Psoas muscle (tissue), 8 donors: Measurements from ENCODE around the gene PXK. TPM values are rescaled to one million over a fixed set of nuclear protein-coding genes. Genes with fewer than 3 reads are reported as not detected.
A peak's percentile ranks its signal among the peaks of the same experiment; 100 is the strongest.

Source experiments
- ATAC-seq, 4 donors: fragments of 200-7000 bp; cut with Tn5 transposase; one replicate each; pipeline ENCODE4 v1.9.1; 2020; ENCODE audit warnings: moderate library complexity in 3 of 4, mild to moderate bottlenecking in 2 of 4
- DNase-seq, 2 donors: peaks; one replicate each; pipeline ENCODE4 v3.0.0-alpha.2; 2020
- H3K27ac ChIP-seq: fragments of 200-600 bp; one replicate; pipeline ENCODE4 v1.8.0; 2022
- H3K27me3 ChIP-seq, 3 donors: fragments of 200-600 bp in 1 of 3; one replicate each; pipeline versions ENCODE4 v1.6.1 to v1.8.0; 2013 to 2022; ENCODE audit warnings: low read length in 2 of 3, mild to moderate bottlenecking in 2 of 3, moderate library complexity in 1 of 3; ENCODE audit not compliant: insufficient read depth in 3 of 3
- H3K36me3 ChIP-seq, 2 donors: fragments of 200-600 bp in 1 of 2; one replicate each; pipeline versions ENCODE4 v1.6.1 to v1.8.0; 2013 to 2022; ENCODE audit warnings: low read depth in 1 of 2, mild to moderate bottlenecking in 1 of 2, moderate library complexity in 1 of 2; ENCODE audit not compliant: insufficient read depth in 1 of 2
- H3K4me1 ChIP-seq: fragments of 200-600 bp; one replicate; pipeline ENCODE4 v1.8.0; 2022
- H3K4me3 ChIP-seq: fragments of 200-600 bp; one replicate; pipeline ENCODE4 v1.8.0; 2022; ENCODE audit warnings: mild to moderate bottlenecking
- H3K9me3 ChIP-seq: fragments of 200-600 bp; one replicate; pipeline ENCODE4 v1.8.0; 2022
- WGBS, 3 donors: extraction: QIAGEN DNeasy Blood & Tissue Kit; methylation state at CpG; one replicate each; pipeline versions ENCODE4 v1.1.6 to v1.1.7; 2013; 5-methylcytosine and 5-hydroxymethylcytosine counted together
- intact Hi-C, 2 donors: fragments of 100-400 bp; cut with DNase I; formaldehyde crosslinking; loops; one replicate each; pipeline versions ENCODE4 v1.11.0 to v1.14.2; 2022
- polyA plus RNA-seq, 3 donors: library from polyadenylated mRNA; stranded (reverse); fragments of 200-250 nt; gene quantifications; one replicate each; pipeline ENCODE4 v1.2.3, GENCODE V29; 2013
- total RNA-seq, 4 donors: library from RNA; stranded (reverse); fragmentation: NEBNext Ultra II Directional in 2 of 4; extraction: Animal tissue kit (Norgen Biotek cat#: 25700) in 2 of 4; gene quantifications; one replicate each; pipeline versions ENCODE4 v1.2.1 to v1.2.4, GENCODE V29; 2021 to 2023
- TF ChIP-seq, protein P1 (sequence below): fragments of 200-600 bp; IDR thresholded peaks from one replicate; pipeline ENCODE4 v1.8.0; 2022; ENCODE audit warnings: antibody characterized with exemption
- donor health status: healthy with polysubstance abuse.
- donor health status: DM: no; HTN: no; CAD: no; lungs with moderate emphysema.
- donor health status: Bipolar disorder and iron deficiency.
- donor health status: healthy.
- donor health status: DM: yes; HTN: yes; CAD: no.
- donor health status: DM: no; HTN: no; CAD: no.
- donor health status: DM: no; HTN: no; CAD: no.
- donor health status: DM: yes; HTN: yes; CAD: no.

Gene PXK
- total and polyA plus RNA-seq, 7 donors: 3.4 to 17.5 (median 15.5) TPM

DNA sequence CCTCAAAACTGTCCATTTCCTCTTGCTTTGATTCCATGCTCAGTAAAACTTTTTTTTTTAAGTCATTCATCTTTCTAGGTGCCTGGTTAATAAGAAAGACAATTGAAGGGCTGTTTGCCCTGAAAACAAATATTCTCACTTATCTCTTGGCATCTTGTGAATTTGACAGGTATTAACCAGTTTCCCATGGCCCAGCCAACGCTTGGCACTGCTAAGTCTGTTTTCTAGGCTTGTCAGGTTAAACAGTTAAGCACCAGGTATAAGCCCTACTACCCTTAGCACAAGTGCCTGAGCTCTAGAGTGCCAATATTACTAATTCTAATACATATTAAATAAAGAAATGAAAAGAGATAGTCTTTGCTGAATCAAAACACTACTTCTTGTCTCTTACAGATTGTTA, 36.3 kb downstream of the PXK start:
- Histone ChIP-seq H3K4me3 (no peak overlapping the region), H3K27ac (no peak overlapping the region), H3K9me3 (no peaks in the 10 kb centered on the region), H3K36me3 (peaks cover 0 to 19% of the 10 kb centered on the region in 2 donors), H3K4me1 (no peaks in the 10 kb centered on the region), H3K27me3 (no peaks in the 10 kb centered on the region)
- TF ChIP-seq, protein P1, sequence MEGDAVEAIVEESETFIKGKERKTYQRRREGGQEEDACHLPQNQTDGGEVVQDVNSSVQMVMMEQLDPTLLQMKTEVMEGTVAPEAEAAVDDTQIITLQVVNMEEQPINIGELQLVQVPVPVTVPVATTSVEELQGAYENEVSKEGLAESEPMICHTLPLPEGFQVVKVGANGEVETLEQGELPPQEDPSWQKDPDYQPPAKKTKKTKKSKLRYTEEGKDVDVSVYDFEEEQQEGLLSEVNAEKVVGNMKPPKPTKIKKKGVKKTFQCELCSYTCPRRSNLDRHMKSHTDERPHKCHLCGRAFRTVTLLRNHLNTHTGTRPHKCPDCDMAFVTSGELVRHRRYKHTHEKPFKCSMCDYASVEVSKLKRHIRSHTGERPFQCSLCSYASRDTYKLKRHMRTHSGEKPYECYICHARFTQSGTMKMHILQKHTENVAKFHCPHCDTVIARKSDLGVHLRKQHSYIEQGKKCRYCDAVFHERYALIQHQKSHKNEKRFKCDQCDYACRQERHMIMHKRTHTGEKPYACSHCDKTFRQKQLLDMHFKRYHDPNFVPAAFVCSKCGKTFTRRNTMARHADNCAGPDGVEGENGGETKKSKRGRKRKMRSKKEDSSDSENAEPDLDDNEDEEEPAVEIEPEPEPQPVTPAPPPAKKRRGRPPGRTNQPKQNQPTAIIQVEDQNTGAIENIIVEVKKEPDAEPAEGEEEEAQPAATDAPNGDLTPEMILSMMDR: no peak
- intact Hi-C loops: no loop called here
- 92 to 100% (median 94%) methylated on average over 1 of the region's 1 CpG for WGBS, 3 donors
- DNase-seq: no peak
- ATAC-seq: no peak

DNA sequence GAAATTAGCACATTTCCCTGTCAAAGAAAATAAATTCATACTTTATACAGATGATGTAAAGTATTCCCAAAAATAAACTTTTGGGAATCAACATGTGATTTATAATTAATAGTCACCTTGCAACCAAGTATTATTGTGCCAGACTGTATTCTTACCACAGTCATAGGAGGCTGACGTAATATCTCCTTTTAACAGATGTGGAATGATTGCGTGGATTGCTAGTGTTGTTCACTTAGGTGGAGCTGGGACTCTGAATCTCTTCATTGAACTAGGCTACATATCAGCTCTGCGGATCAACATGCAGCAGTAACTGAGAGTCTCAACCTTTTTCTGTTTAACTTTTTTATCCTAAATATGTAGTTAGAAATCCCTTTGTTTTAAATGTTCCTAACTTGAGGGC, 37.2 kb downstream of the PXK start:
- no peaks in the 10 kb centered on the region for H3K9me3 ChIP-seq
- H3K36me3 ChIP-seq: peaks cover 0 to 19% of the 10 kb centered on the region in 2 donors
- TF ChIP-seq, protein P1: no peak
- H3K27me3 ChIP-seq: no peaks in the 10 kb centered on the region
- H3K4me1 ChIP-seq: no peaks in the 10 kb centered on the region
- intact Hi-C loops: no loop called here
- no peak overlapping the region for H3K27ac ChIP-seq
- peak in 1 of 4 donors; percentile 39 for ATAC-seq
- H3K4me3 ChIP-seq: no peak overlapping the region
- WGBS, 3 donors: 90 to 98% (median 92%) methylated on average over 3 of the region's 3 CpGs
- DNase-seq: no peak

DNA sequence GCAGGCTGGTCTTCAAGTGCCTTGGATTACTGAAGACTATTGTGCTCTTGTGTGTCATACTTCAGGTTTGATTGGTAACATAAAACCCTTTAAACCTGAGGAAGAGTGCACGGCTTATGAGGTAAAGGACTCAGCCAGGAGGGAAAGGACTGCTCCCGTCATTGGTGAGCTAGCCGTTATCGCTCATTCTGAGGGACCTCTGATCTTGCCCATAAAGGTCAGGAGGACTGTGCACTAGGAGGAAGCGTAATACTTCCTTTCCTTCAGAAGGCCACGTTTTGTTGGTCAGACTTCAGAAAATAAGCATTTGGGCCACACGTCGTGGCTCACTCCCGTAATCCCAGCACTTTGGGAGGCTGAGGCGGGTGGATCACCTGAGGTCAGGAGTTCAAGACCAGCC, 37.7 kb downstream of the PXK start:
- TF ChIP-seq, protein P1: no peak
- 89 to 93% (median 92%) methylated on average over 10 of the region's 10 CpGs for WGBS, 3 donors

DNA sequence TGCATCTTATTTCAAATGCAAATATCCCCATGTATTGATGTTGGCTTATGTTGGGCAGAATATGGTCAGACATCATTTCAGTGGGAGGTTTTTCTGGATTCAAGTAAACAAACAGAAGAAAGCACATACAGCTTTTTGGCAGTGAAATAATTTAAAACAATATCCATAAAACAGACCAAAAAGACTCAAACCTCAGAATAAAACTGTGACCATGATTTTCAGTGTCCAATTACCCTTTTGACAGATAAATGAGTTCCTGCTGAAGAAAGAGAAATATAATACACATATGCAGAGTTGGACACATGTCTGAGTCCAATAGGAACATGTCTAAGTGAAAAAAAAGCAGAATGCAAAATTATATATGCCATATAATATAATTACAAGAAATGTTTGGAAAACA, 39.1 kb downstream of the PXK start:
- Histone ChIP-seq H3K9me3 (no peaks in the 10 kb centered on the region), H3K4me3 (no peak overlapping the region), H3K4me1 (no peaks in the 10 kb centered on the region), H3K36me3 (peaks cover 0 to 19% of the 10 kb centered on the region in 2 donors), H3K27me3 (no peaks in the 10 kb centered on the region), H3K27ac (no peak overlapping the region)
- intact Hi-C loops: no loop called here
- TF ChIP-seq, protein P1: no peak
- DNase-seq (no peak), ATAC-seq (no peak)

More for the DNA sequence above, 37.7 kb downstream of the PXK start:
- Histone ChIP-seq H3K4me3 (no peak overlapping the region), H3K27me3 (no peaks in the 10 kb centered on the region), H3K27ac (no peak overlapping the region), H3K4me1 (no peaks in the 10 kb centered on the region), H3K36me3 (peaks cover 0 to 19% of the 10 kb centered on the region in 2 donors), H3K9me3 (no peaks in the 10 kb centered on the region)
- DNase-seq (no peak), ATAC-seq (peak in 1 of 4 donors; percentile 19)
- intact Hi-C loops: no loop called here

DNA sequence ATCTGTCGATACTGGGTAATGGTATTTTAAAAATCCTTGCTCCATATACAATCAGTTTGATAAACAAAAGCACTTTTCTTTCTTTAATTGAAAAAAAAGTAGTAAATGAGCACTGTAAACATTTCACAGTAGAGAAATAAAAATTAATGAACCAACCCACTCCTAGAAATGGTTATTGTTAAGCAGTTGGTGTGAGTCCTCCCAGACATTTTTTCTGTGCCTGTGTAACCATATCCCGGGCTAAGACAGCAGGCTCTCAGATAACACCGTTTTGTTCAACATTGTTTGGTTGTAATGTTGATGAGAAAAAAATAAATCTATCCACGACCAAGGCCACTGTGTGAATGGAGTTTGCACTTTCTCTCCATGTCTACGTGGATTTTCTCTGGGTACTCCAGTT, 42.6 kb downstream of the PXK start:
- Histone ChIP-seq H3K4me1 (no peaks in the 10 kb centered on the region), H3K9me3 (no peaks in the 10 kb centered on the region), H3K4me3 (no peak overlapping the region), H3K27ac (no peak overlapping the region), H3K36me3 (peaks cover 0 to 8% of the 10 kb centered on the region in 2 donors), H3K27me3 (no peaks in the 10 kb centered on the region)
- TF ChIP-seq, protein P1: no peak
- ATAC-seq (no peak), DNase-seq (no peak)
- intact Hi-C loops: no loop called here
- 51 to 67% (median 53%) methylated on average over 5 of the region's 5 CpGs for WGBS, 3 donors
